Keratinocyte (primary cell): ENCODE data around the gene PRKAR1B. TPM values are rescaled to one million over a fixed set of nuclear protein-coding genes. Genes with fewer than 3 reads are reported as not detected.

ENCODE experiments used
- DNase-seq: peaks from one replicate; pipeline ENCODE4 v3.0.0-alpha.2; 2011; ENCODE audit warnings: low read depth, missing footprints, low spot score
- FAIRE-seq: peaks from 2 replicates; lab custom pipeline; 2011; peaks lifted over from hg19 to GRCh38; lab: Jason Lieb, UNC
- H2AFZ ChIP-seq: 2 replicates; pipeline ENCODE4 v1.6.0; 2012; ENCODE audit warnings: low read length, control low read depth, inconsistent platforms; ENCODE audit not compliant: control insufficient read depth
- H3K27ac ChIP-seq: 2 replicates; pipeline ENCODE4 v1.5.1; 2011; ENCODE audit warnings: low read length; ENCODE audit not compliant: control insufficient read depth, insufficient read depth
- H3K27me3 ChIP-seq: 3 replicates; pipeline ENCODE4 v1.6.0; 2011; ENCODE audit warnings: low read length; ENCODE audit not compliant: control insufficient read depth, insufficient read depth; ENCODE audit errors: extremely low read depth
- H3K36me3 ChIP-seq, 2 experiments: 2 replicates in 1 of 2; 3 replicates in 1 of 2; pipeline ENCODE4 v1.5.1; 2011; ENCODE audit warnings: low read length in 2 of 2, mild to moderate bottlenecking in 1 of 2; ENCODE audit not compliant: control insufficient read depth in 2 of 2, insufficient read depth in 2 of 2; ENCODE audit errors: extremely low read depth in 1 of 2
- H3K4me1 ChIP-seq: 3 replicates; pipeline ENCODE4 v1.5.1; 2011; ENCODE audit warnings: low read length; ENCODE audit not compliant: control insufficient read depth, insufficient read depth; ENCODE audit errors: extremely low read depth
- H3K4me2 ChIP-seq: 3 replicates; pipeline ENCODE4 v1.6.0; 2011; ENCODE audit warnings: low read depth, low read length; ENCODE audit not compliant: control insufficient read depth, insufficient read depth; ENCODE audit errors: extremely low read depth
- H3K4me3 ChIP-seq, 3 experiments: fragments of 200-600 bp in 1 of 3; sonication (generic) in 1 of 3; 2 replicates in 2 of 3; 3 replicates in 1 of 3; pipeline ENCODE4 v1.5.1; 2011 to 2016; ENCODE audit warnings: low read length in 3 of 3, mild to moderate bottlenecking in 3 of 3, control low read depth in 2 of 3, inconsistent platforms in 1 of 3, low read depth in 1 of 3, mixed read lengths in 1 of 3, mixed run types in 1 of 3, moderate library complexity in 1 of 3; ENCODE audit not compliant: control insufficient read depth in 2 of 3, insufficient read depth in 2 of 3; ENCODE audit errors: extremely low read depth in 1 of 3
- H3K79me2 ChIP-seq: 2 replicates; pipeline ENCODE4 v1.6.0; 2012; ENCODE audit warnings: low read length; ENCODE audit not compliant: control insufficient read depth, insufficient read depth
- H3K9ac ChIP-seq: 3 replicates; pipeline ENCODE4 v1.6.0; 2011; ENCODE audit warnings: low read length; ENCODE audit not compliant: control insufficient read depth, insufficient read depth; ENCODE audit errors: extremely low read depth
- H3K9me1 ChIP-seq: 3 replicates; pipeline ENCODE4 v1.6.0; 2011; ENCODE audit warnings: low read length; ENCODE audit not compliant: control insufficient read depth, insufficient read depth; ENCODE audit errors: extremely low read depth
- H3K9me3 ChIP-seq: 2 replicates; pipeline ENCODE4 v1.5.1; 2012; ENCODE audit warnings: low read depth, low read length; ENCODE audit not compliant: control insufficient read depth
- H4K20me1 ChIP-seq: 3 replicates; pipeline ENCODE4 v1.6.0; 2011; ENCODE audit warnings: low read length; ENCODE audit not compliant: control insufficient read depth, insufficient read depth; ENCODE audit errors: extremely low read depth
- CTCF ChIP-seq, 3 experiments: IDR thresholded peaks in 1 of 3; conservative IDR thresholded peaks in 1 of 3; optimal IDR thresholded peaks in 1 of 3; 2 replicates in 2 of 3; 3 replicates in 1 of 3; pipeline versions ENCODE3 to v1.5.1; 2011; ENCODE audit warnings: low read length in 3 of 3, mild to moderate bottlenecking in 3 of 3, moderate library complexity in 2 of 3, control low read depth in 1 of 3, inconsistent platforms in 1 of 3; ENCODE audit not compliant: insufficient read depth in 2 of 3; ENCODE audit errors: extremely low read depth in 1 of 3
- EZH2 ChIP-seq: IDR thresholded peaks from one replicate; pipeline ENCODE4 v1.6.1; 2012; ENCODE audit warnings: inconsistent platforms, mild to moderate bottlenecking, low read length, moderate library complexity
- dilution Hi-C: fragments of 300-500 bp; cut with MboI; formaldehyde crosslinking; loops from one replicate; pipeline ENCODE4 v1.7.0; 2020; ENCODE audit warnings: low sequenced_read_pairs; ENCODE audit not compliant: extremely low pct_ligation_motif_present
- polyA plus RNA-seq, 5 experiments: library from polyadenylated mRNA; depleted of rRNA in 3 of 5; stranded (reverse) in 3 of 5; stranded (forward) in 1 of 5; unstranded in 1 of 5; fragments of >200 nt; gene quantifications; 1 replicate in 1 of 5; 2 replicates in 3 of 5; 3 replicates in 1 of 5; pipeline versions ENCODE4 v1.2.1 to v1.2.3, GENCODE V29; 2011 to 2012; ENCODE audit warnings: missing spikeins in 2 of 5, low read depth in 1 of 5, low replicate concordance in 1 of 5

The PRKAR1B gene
- polyA plus RNA-seq, 1 donor (not counting 4 experiments of a cell fraction or from before 2014, with no cell fraction given): 10.8 TPM

- H3K4me3 ChIP-seq: peak overlapping the region in 2 of 3 experiments; percentile 39 to 63
- peaks cover 21% of the 10 kb centered on the region for H3K4me1 ChIP-seq
- no peaks in the 10 kb centered on the region for H3K9me3 ChIP-seq
- peak overlapping the region; percentile 9 for H3K9ac ChIP-seq
- H4K20me1 ChIP-seq: no peaks in the 10 kb centered on the region
- peaks cover 30% of the 10 kb centered on the region for H3K27me3 ChIP-seq
- H3K27ac ChIP-seq: no peak overlapping the region
- H2AFZ ChIP-seq: no peak overlapping the region
- H3K36me3 ChIP-seq: no peaks in the 10 kb centered on the region
- H3K4me2 ChIP-seq: peak overlapping the region; percentile 32
- H3K79me2 ChIP-seq: peaks cover 30% of the 10 kb centered on the region
- dilution Hi-C loops: no loop called here
- DNase-seq: no peak
- FAIRE-seq: no peak
- TF ChIP-seq CTCF (optimal IDR thresholded peaks at IDR 0.05 in 1 of 3, IDR thresholded peaks at IDR 0.05 in 1 of 3, conservative IDR thresholded peaks at IDR 0.05 in 1 of 3; ENCODE audit: extremely low read depth in 1 of 3, insufficient read depth in 2 of 3, low read length in 3 of 3) (peak in 1 of 3 experiments; percentile 23), EZH2 (no peak)
- no peaks in the 10 kb centered on the region for H3K9me1 ChIP-seq
These were observed 206.4 kb downstream of the PRKAR1B start for GRCh38 chr7:520503-521161.

GRCh38 chr7:519484-520390 is 207.3 kb downstream of the PRKAR1B start, which contains the start of gene PDGFA:
TSS of gene PDGFA (minus strand) at chr7:519846. CDS start at chr7:519001, 845 bp downstream.
- FAIRE-seq (no peak), DNase-seq (no peak)
- Histone ChIP-seq H3K79me2 (peaks cover 38% of the 10 kb centered on the region), H3K4me3 (peak within 1 kb of the TSS; percentile 49 to 91 (median 77)), H3K4me2 (peak within 1 kb of the TSS; percentile 62), H3K9me1 (no peaks in the 10 kb centered on the region), H3K27me3 (peaks cover 30% of the 10 kb centered on the region), H3K36me3 (no peaks in the 10 kb centered on the region), H3K9ac (peak within 1 kb of the TSS; percentile 79), H4K20me1 (peaks cover 3% of the 10 kb centered on the region), H3K27ac (peak within 1 kb of the TSS; percentile 49), H3K4me1 (peaks cover 30% of the 10 kb centered on the region), H3K9me3 (no peaks in the 10 kb centered on the region), H2AFZ (no peak within 1 kb of the TSS)
- TF ChIP-seq CTCF (optimal IDR thresholded peaks at IDR 0.05 in 1 of 3, IDR thresholded peaks at IDR 0.05 in 1 of 3, conservative IDR thresholded peaks at IDR 0.05 in 1 of 3; ENCODE audit: extremely low read depth in 1 of 3, insufficient read depth in 2 of 3, low read length in 3 of 3) (peak in 1 of 3 experiments; percentile 15), EZH2 (no peak)
- dilution Hi-C loops: no loop called here
